OCI-LY3 (cell line): ENCODE results near the gene SHLD2.
"Not testable (repeated sequence)": the region's sequence is repeated elsewhere in the genome, so short reads cannot be mapped to it uniquely, and the experiment has no call there.

ENCODE experiments used
- H2AFZ ChIP-seq: fragments of 200-600, 300-600 bp; shearing (Covaris generic); 2 replicates; pipeline ENCODE4 v1.6.0; 2014; ENCODE audit warnings: antibody characterized with exemption, low read depth, low read length
- H3K27ac ChIP-seq: fragments of 200-600, 300-600 bp; sonication (generic); 2 replicates; pipeline ENCODE4 v1.5.1; 2014; ENCODE audit warnings: mild to moderate bottlenecking, low read length, moderate library complexity, mixed read lengths
- H3K27me3 ChIP-seq: fragments of 200-600, 300-600 bp; sonication (generic); 2 replicates; pipeline ENCODE4 v1.6.1; 2014; ENCODE audit warnings: low read depth, low read length, mixed read lengths
- H3K36me3 ChIP-seq: fragments of 200-600, 300-600 bp; sonication (generic); replicated peaks from 2 replicates; pipeline ENCODE3; 2014; ENCODE audit warnings: low read depth, low read length, mixed read lengths
- H3K4me1 ChIP-seq: fragments of 300-600, 200-600 bp; sonication (generic); 2 replicates; pipeline ENCODE4 v1.6.1; 2014; ENCODE audit warnings: low read length, mixed read lengths
- H3K4me2 ChIP-seq: fragments of 200-600, 300-600 bp; sonication (generic); 2 replicates; pipeline ENCODE4 v1.6.1; 2014; ENCODE audit warnings: low read length, mixed read lengths
- H3K4me3 ChIP-seq: fragments of 300-600, 200-600 bp; sonication (generic); 2 replicates; pipeline ENCODE4 v1.5.1; 2014; ENCODE audit warnings: antibody characterized with exemption, mild to moderate bottlenecking, low read length, moderate library complexity
- H3K79me2 ChIP-seq: fragments of 300-600, 200-600 bp; shearing (Covaris generic); 2 replicates; pipeline ENCODE4 v1.6.1; 2014; ENCODE audit warnings: mild to moderate bottlenecking, low read length, mixed read lengths
- H3K9ac ChIP-seq: fragments of 300-600, 200-600 bp; shearing (Covaris generic); 2 replicates; pipeline ENCODE4 v1.6.0; 2014; ENCODE audit warnings: mild to moderate bottlenecking, low read length, moderate library complexity
- H3K9me3 ChIP-seq: fragments of 200-600, 300-600 bp; shearing (Covaris generic); 2 replicates; pipeline ENCODE4 v1.6.1; 2014; ENCODE audit warnings: low read length, mixed read lengths; ENCODE audit not compliant: insufficient read depth
- H4K20me1 ChIP-seq: fragments of 200-600, 300-600 bp; sonication (generic); 2 replicates; pipeline ENCODE4 v1.6.1; 2016; ENCODE audit warnings: low read length, mixed read lengths; ENCODE audit not compliant: insufficient read depth

Gene SHLD2

DNA sequence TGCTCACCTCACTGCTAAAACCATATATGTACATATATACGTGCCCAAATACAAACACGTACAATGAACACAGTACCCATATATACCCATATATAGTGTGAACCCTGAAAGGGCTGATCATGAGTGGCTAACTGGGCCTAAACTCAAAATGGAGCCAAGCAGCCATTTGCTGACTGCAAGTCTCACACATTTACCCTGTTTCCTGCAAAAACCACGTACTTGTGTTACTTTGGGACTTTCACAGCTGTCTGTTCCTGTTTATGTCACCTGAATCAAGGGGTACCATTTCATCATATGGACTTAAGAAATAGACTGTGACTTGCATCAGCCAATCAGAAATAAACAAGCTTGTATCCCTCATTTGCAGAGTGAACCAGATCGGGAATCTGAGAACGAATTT, 124.4 kb downstream of the SHLD2 start:
- H3K4me1 ChIP-seq, H3K9ac ChIP-seq, H3K9me3 ChIP-seq, H3K27ac ChIP-seq, H3K79me2 ChIP-seq, H3K4me2 ChIP-seq, H4K20me1 ChIP-seq, H3K4me3 ChIP-seq, H2AFZ ChIP-seq, H3K27me3 ChIP-seq, H3K36me3 ChIP-seq: not testable (repeated sequence)

DNA sequence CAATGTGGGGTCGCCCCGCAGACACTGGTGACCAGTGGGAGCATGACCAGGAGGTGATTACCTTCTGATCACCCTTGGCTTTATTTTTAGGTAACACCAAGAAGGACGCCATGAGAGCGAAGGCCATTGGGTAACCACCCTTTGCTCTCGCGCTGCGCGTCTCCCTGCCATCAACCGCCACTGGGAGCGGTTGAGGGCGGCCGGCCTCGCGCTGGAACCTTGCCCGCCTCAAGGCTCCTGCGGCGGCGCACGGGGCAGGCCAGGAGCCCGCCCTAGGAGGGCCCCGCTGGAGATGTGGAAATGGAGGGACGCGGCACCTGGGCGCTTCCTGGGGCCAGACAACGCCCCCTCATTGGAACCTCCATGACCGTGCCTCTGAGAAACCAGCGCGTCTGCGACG, 127.8 kb downstream of the SHLD2 start:
- not testable (repeated sequence) for H4K20me1 ChIP-seq, H3K27me3 ChIP-seq, H3K4me1 ChIP-seq, H3K36me3 ChIP-seq, H3K4me2 ChIP-seq, H3K79me2 ChIP-seq, H3K9me3 ChIP-seq, H3K4me3 ChIP-seq, H2AFZ ChIP-seq, H3K9ac ChIP-seq, H3K27ac ChIP-seq

DNA sequence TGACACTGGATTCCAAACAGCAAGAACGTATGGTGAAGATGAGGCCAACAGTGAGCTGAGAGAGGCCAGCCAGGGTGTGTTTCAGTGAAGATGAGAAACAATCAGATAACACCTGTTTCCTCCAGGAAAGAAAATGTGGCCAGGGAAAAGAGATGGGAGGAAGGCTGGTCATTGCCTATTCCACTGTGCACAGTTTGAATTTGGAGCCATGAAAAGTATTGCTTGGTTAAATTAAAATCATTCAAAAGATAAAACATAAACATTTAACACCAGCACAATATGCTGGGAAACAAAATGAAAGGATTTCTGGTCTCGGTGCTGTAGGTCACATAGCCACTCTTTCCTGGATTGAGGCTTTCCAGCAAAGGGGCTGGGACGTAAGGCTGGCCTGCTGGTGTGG, 130.1 kb downstream of the SHLD2 start, which contains the start of gene NUTM2A:
NUTM2A (plus strand) TSS at position 301 of the 400 bp plus-strand sequence. CDS start 383 bp downstream, outside the sequence.
- not testable (repeated sequence) for H3K9ac ChIP-seq, H2AFZ ChIP-seq, H3K27me3 ChIP-seq, H3K9me3 ChIP-seq, H3K4me2 ChIP-seq, H3K4me1 ChIP-seq, H3K79me2 ChIP-seq, H3K4me3 ChIP-seq, H3K27ac ChIP-seq, H3K36me3 ChIP-seq, H4K20me1 ChIP-seq

DNA sequence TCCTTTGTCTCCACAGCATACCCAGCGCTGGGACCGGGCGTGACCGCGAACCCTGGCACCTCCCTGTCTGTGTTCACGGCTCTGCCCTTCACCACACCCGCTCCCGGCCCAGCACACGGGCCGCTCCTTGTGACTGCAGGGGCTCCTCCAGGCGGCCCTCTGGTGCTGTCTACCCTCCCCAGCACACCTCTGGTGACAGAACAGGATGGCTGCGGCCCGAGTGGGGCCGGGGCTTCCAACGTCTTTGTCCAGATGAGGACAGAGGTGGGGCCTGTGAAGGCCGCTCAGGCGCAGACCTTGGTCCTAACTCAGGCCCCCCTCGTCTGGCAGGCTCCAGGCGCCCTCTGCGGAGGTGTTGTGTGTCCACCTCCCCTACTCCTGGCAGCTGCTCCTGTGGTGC, 133.2 kb downstream of the SHLD2 start:
- not testable (repeated sequence) for H3K9ac ChIP-seq

DNA sequence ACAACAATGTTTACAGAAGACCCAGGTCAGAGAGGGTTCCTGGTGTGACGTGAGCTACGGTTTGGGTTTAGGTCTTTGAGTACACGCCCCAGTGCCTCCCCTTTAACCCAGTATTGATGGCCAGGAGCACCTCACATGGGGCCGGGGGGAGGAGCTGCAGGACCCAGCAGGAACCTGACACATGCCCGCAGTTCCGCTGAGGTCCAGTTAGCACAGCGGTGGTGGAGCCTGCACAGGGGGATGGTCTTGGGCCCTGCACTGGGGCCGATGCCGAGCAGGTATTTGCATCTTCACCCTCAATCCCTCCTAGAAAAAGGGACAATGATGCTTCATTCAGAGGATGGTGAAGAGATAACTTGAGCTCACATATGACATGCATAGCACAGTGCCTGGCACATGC, 134.2 kb downstream of the SHLD2 start:
- not testable (repeated sequence) for H2AFZ ChIP-seq, H3K4me2 ChIP-seq, H3K27me3 ChIP-seq, H3K36me3 ChIP-seq, H3K9me3 ChIP-seq, H3K27ac ChIP-seq, H3K4me3 ChIP-seq, H3K4me1 ChIP-seq, H3K79me2 ChIP-seq, H4K20me1 ChIP-seq, H3K9ac ChIP-seq

More for the DNA sequence above, 133.2 kb downstream of the SHLD2 start:
- not testable (repeated sequence) for H3K4me2 ChIP-seq, H3K27me3 ChIP-seq, H3K36me3 ChIP-seq, H3K27ac ChIP-seq, H3K79me2 ChIP-seq, H3K4me3 ChIP-seq, H4K20me1 ChIP-seq, H3K9me3 ChIP-seq, H3K4me1 ChIP-seq, H2AFZ ChIP-seq

DNA sequence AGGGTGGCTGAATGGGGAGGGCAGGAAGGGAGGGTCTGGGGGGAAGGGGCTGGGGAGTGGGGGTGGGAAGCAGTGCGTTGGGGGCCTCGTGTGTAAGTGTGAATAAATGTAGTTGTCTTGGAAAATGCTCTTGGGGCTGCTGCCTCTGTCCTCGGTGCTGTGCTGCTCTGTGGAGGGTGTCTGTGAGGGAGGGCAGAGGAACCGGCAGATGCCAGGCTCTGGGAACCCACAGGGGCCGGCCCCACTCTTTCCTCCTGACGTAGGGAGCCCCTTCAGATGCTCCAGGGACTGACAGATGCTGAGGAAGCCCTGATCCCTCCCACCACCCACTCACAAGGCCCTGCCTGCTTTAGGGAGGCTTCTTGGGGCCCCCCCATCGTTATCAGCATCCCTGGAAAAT, 139.8 kb downstream of the SHLD2 start:
- H3K79me2 ChIP-seq, H3K27me3 ChIP-seq: not testable (repeated sequence)

DNA sequence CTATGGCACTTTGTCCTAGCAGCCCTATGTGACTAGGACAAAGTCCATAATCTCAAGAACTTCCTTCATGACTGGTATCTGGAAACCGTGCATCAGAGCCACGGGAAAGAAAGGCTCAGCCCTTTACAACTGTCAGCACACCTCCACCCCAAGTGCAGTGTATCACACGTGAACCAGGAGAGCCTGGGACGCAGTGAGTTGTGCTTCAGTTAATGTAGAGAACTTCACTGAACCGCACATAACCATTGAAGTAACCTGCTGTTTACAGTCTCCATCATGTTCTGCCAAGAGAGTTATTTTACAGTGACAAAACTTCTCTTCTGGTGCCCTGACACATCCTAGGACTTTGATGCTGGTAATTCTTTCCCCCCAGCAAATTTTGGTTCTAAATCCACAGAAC, 142.2 kb downstream of the SHLD2 start:
- not testable (repeated sequence) for H3K27me3 ChIP-seq, H3K9me3 ChIP-seq, H2AFZ ChIP-seq, H3K79me2 ChIP-seq, H3K4me1 ChIP-seq, H3K36me3 ChIP-seq, H3K27ac ChIP-seq, H3K4me3 ChIP-seq, H3K4me2 ChIP-seq, H3K9ac ChIP-seq, H4K20me1 ChIP-seq

More for the DNA sequence above, 139.8 kb downstream of the SHLD2 start:
- not testable (repeated sequence) for H3K4me2 ChIP-seq, H3K9me3 ChIP-seq, H4K20me1 ChIP-seq, H3K4me1 ChIP-seq, H3K36me3 ChIP-seq, H3K27ac ChIP-seq, H3K4me3 ChIP-seq, H3K9ac ChIP-seq, H2AFZ ChIP-seq

DNA sequence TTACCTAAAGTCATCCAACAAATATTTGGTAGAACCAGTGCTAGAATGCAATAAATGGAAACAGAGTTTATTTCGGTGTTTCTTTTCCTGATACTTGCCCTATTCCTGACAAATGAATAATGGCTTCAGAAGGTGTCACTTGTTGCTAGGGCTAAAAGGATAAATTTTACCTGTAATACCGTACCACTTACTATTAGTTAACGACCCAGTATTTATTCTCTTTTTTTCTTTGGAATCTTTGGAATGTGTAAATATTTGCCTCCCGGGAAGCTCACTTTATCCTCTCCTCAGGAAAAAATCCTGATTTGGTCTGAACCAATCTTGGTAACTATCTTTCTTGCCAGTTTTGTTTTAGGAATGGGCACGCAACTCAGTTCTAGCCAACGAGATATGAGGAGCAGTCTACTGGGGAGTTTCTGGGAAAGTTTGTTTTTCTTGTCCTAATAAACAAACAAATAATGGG, 144.4 kb downstream of the SHLD2 start:
- not testable (repeated sequence) for H3K4me2 ChIP-seq, H3K4me3 ChIP-seq

More for the DNA sequence above, 144.4 kb downstream of the SHLD2 start:
- not testable (repeated sequence) for H2AFZ ChIP-seq, H3K79me2 ChIP-seq, H4K20me1 ChIP-seq, H3K9ac ChIP-seq, H3K9me3 ChIP-seq, H3K36me3 ChIP-seq, H3K27me3 ChIP-seq, H3K27ac ChIP-seq, H3K4me1 ChIP-seq
